DOHH2 (cell line): ENCODE data around the gene ZNF789.

Experiments used
- CTCF ChIP-seq: fragments of 200-600 bp; sonication (generic); IDR thresholded peaks from one replicate; pipeline ENCODE4 v1.5.1; 2014; ENCODE audit warnings: antibody characterized with exemption, mild to moderate bottlenecking, low read depth, low read length; ENCODE audit not compliant: poor library complexity, severe bottlenecking
- EZH2phosphoT487 ChIP-seq: fragments of 200-600 bp; sonication (generic); IDR thresholded peaks from 2 replicates; pipeline ENCODE4 v1.6.1; 2017; ENCODE audit warnings: borderline replicate concordance, mild to moderate bottlenecking, antibody characterized with exemption, low read length, moderate library complexity, mixed read lengths

DNA sequence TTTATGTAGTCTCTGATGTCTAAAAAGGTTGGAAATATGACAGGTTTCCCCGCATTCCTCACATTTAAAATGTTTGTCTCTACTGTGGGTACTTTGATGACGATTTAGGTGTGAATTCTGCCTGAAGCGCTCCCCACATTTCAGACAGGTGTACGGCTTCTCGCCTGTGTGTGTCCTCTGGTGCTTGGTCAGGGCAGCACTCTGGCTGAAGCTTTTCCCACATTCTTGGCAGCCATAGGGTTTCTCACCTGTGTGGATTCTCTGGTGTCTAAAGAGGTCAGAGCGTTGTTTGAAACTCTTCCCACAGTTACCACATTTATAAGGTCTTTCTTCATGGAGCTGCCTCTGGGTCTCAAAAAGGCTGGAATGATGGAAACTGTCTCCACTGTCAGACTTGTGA lies 21.1 kb downstream of the ZNF789 start:
- TF ChIP-seq CTCF (no peak), EZH2phosphoT487 (no peak)
